Gastrocnemius medialis (tissue), 4 donors: ENCODE measurements around the gene SNX10. TPM values are rescaled to one million over a fixed set of nuclear protein-coding genes. Genes with fewer than 3 reads are reported as not detected.

Experiments used
- ATAC-seq, 2 donors: fragments of 150-250 bp; one replicate each; pipeline ENCODE4 v1.9.1; 2016
- DNase-seq, 2 donors: peaks; one replicate each; pipeline ENCODE4 v3.0.0-alpha.2; 2019
- H3K27ac ChIP-seq, 4 donors: fragments of 200-600 bp; sonication (generic); 1 replicate in 1 of 4; 2 replicates in 3 of 4; pipeline ENCODE4 v1.5.1; 2016 to 2018; ENCODE audit warnings: mild to moderate bottlenecking in 2 of 4, moderate library complexity in 1 of 4
- H3K27me3 ChIP-seq, 3 donors: fragments of 200-600 bp; sonication (generic) in 2 of 3; 1 replicate in 1 of 3; 2 replicates in 2 of 3; pipeline versions ENCODE4 v1.5.1 to v1.6.0; 2016 to 2019; ENCODE audit warnings: mild to moderate bottlenecking in 1 of 3, moderate library complexity in 1 of 3
- H3K36me3 ChIP-seq, 2 donors: fragments of 200-600 bp; sonication (generic) in 1 of 2; one replicate each; pipeline ENCODE4 v1.5.1; 2017 to 2018
- H3K4me1 ChIP-seq, 2 donors: fragments of 200-600 bp; sonication (generic) in 1 of 2; one replicate each; pipeline ENCODE4 v1.5.1; 2016 to 2017; ENCODE audit warnings: mild to moderate bottlenecking in 2 of 2
- H3K4me3 ChIP-seq, 4 donors: fragments of 200-600 bp; sonication (generic) in 3 of 4; 1 replicate in 1 of 4; 2 replicates in 3 of 4; pipeline ENCODE4 v1.5.1; 2016 to 2019; ENCODE audit warnings: mild to moderate bottlenecking in 2 of 4
- H3K9me3 ChIP-seq, 3 donors: fragments of 200-600 bp; sonication (generic) in 2 of 3; 1 replicate in 1 of 3; 2 replicates in 2 of 3; pipeline ENCODE4 v1.5.1; 2016 to 2019
- CTCF ChIP-seq, 5 experiments: fragments of 450-650 bp in 3 of 5; fragments of 200-600 bp in 2 of 5; sonication (generic) in 2 of 5; IDR thresholded peaks in 4 of 5; conservative IDR thresholded peaks in 1 of 5; 1 replicate in 4 of 5; 2 replicates in 1 of 5; pipeline ENCODE4 v1.5.1; 2016 to 2019; ENCODE audit warnings: antibody characterized with exemption in 5 of 5, mild to moderate bottlenecking in 3 of 5, moderate library complexity in 3 of 5
- POLR2A ChIP-seq, 2 donors: fragments of 450-650 bp; IDR thresholded peaks; one replicate each; pipeline ENCODE4 v1.6.1; 2017; ENCODE audit warnings: antibody characterized with exemption in 2 of 2, mild to moderate bottlenecking in 2 of 2, moderate library complexity in 2 of 2
- in situ Hi-C, 4 donors: fragments of 200-750 bp; cut with MboI; loops; one replicate each; pipeline versions ENCODE4 v1.15.0 to v1.8.0; 2017; ENCODE audit warnings: low sequenced_read_pairs in 4 of 4
- intact Hi-C: fragments of 100-400 bp; cut with DNase I; formaldehyde crosslinking; loops from one replicate; pipeline ENCODE4 v1.15.1; 2023; ENCODE audit warnings: low total_unique reads
- total RNA-seq, 4 donors: library from RNA; depleted of rRNA; stranded (reverse); fragments of >200 nt; gene quantifications; one replicate each; pipeline versions ENCODE4 v1.1.0 to v1.2.3, GENCODE V29; 2016

Gene SNX10
- total RNA-seq, 4 donors from 2014 or later, result 1.2 to 1.9 (median 1.3) TPM; not detected in 1

DNA sequence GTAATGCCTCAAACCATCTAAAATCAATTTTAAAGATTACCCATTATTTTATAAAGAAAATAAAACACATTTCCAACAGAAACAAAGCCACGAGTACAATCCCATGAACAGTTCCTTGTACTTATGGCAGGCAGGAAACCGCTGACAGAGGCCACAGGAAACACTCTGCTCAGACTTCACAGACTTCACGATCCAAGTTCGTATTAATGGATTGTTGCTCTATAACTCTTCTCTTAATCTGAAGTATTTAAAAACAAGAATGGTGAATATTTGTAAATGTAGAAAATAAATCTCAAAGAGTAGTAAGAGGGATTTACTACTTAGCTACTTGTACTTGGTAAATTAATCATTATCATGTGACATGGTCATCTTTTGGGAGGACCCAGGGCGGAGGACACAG is 78.3 kb downstream of the SNX10 start:
- ATAC-seq, result no peak
- no peaks in the 10 kb centered on the region for H3K9me3 ChIP-seq
- H3K27ac ChIP-seq, result no peak overlapping the region
- no peak for DNase-seq
- H3K27me3 ChIP-seq, result peaks cover 50 to 54% (median 53%) of the 10 kb centered on the region in 3 donors
- TF ChIP-seq POLR2A (IDR thresholded peaks at IDR 0.05), result no peak
- TF ChIP-seq CTCF (IDR thresholded peaks at IDR 0.05 in 4 of 5, conservative IDR thresholded peaks at IDR 0.05 in 1 of 5), result no peak
- in situ Hi-C loops (loop anchor here in 3 of 4 donors (10.0 to 25.0 kb wide), 3 partner anchors 485 to 983 kb away; partner anchors contain the start of genes HOXA3 (in 1 of the 3) and HOXA7 (in 1 of the 3)), intact Hi-C loops (no loop called here)
- H3K4me1 ChIP-seq, result no peaks in the 10 kb centered on the region
- no peak overlapping the region for H3K4me3 ChIP-seq
- H3K36me3 ChIP-seq, result no peaks in the 10 kb centered on the region

- intact Hi-C loops (no loop called here), in situ Hi-C loops (loop anchor here in 3 of 4 donors (10.0 to 25.0 kb wide), 3 partner anchors 483 to 985 kb away; partner anchors contain the start of genes HOXA3 (in 1 of the 3) and HOXA7 (in 1 of the 3))
These were observed 80.6 kb downstream of the SNX10 start for GRCh38 chr7:26372249-26372648.

GRCh38 chr7:26372704-26373103 is 81.0 kb downstream of the SNX10 start:
- intact Hi-C loops (no loop called here), in situ Hi-C loops (loop anchor here in 3 of 4 donors (10.0 to 25.0 kb wide), 3 partner anchors 482 to 985 kb away; partner anchors contain the start of genes HOXA3 (in 1 of the 3) and HOXA7 (in 1 of the 3))
- Histone ChIP-seq H3K4me1 (peaks cover 3 to 6% of the 10 kb centered on the region in 2 donors), H3K27me3 (peaks cover 75 to 80% (median 80%) of the 10 kb centered on the region in 3 donors), H3K4me3 (no peak overlapping the region), H3K36me3 (no peaks in the 10 kb centered on the region), H3K27ac (no peak overlapping the region), H3K9me3 (no peaks in the 10 kb centered on the region)
- no peak for DNase-seq
- ATAC-seq, result no peak
- TF ChIP-seq CTCF (IDR thresholded peaks at IDR 0.05 in 4 of 5, conservative IDR thresholded peaks at IDR 0.05 in 1 of 5), result no peak
- no peak for TF ChIP-seq POLR2A (IDR thresholded peaks at IDR 0.05)

More at GRCh38 chr7:26372249-26372648, 80.6 kb downstream of the SNX10 start:
- DNase-seq (no peak), ATAC-seq (no peak)
- H3K27me3 ChIP-seq, result peaks cover 73 to 75% (median 75%) of the 10 kb centered on the region in 3 donors
- no peaks in the 10 kb centered on the region for H3K9me3 ChIP-seq
- TF ChIP-seq POLR2A (IDR thresholded peaks at IDR 0.05) (no peak), CTCF (IDR thresholded peaks at IDR 0.05 in 4 of 5, conservative IDR thresholded peaks at IDR 0.05 in 1 of 5) (no peak)
- no peaks in the 10 kb centered on the region for H3K36me3 ChIP-seq
- no peak overlapping the region for H3K4me3 ChIP-seq
- H3K4me1 ChIP-seq, result peaks cover 3 to 6% of the 10 kb centered on the region in 2 donors
- no peak overlapping the region for H3K27ac ChIP-seq

DNA sequence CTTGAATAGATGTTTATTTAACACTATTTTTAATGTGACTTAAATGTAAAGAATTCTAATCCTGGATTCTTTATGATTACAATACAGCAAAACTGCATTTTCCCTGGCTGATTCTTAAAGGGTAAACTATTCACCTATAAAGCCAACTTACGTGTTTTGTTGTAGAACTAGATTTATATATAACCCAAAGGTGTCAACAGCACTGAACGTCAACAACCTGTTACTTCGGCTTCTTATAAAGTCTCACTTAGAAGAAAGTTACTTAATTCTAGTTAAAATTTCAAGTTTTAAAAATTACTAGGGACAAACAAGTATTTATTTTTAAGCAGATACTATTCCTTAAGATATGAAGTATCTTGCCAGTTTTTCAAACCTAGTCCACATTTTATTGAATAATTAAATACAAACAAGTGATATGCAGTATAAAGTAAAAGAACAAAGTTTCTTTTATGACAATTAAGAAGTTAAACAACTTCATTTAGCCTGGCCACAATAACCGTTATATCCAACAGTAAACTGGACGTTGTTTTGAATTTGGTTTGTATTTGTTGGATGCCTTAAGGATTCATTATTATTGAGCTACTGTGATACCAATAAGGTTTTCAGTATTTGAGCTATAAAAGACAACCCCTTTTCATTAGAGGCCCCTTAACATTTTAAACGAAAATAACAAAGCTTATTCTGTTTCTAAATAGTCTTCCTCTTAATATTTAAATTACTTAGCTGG is 83.1 kb downstream of the SNX10 start:
- Histone ChIP-seq H3K4me3 (no peak overlapping the region), H3K27ac (no peak overlapping the region), H3K9me3 (no peaks in the 10 kb centered on the region), H3K36me3 (no peaks in the 10 kb centered on the region), H3K27me3 (peaks cover 92 to 94% (median 93%) of the 10 kb centered on the region in 3 donors), H3K4me1 (peaks cover 3 to 6% of the 10 kb centered on the region in 2 donors)
- TF ChIP-seq CTCF (IDR thresholded peaks at IDR 0.05 in 4 of 5, conservative IDR thresholded peaks at IDR 0.05 in 1 of 5) (no peak), POLR2A (IDR thresholded peaks at IDR 0.05) (no peak)
- intact Hi-C loops (no loop called here), in situ Hi-C loops (loop anchor here in 3 of 4 donors (10.0 to 25.0 kb wide), 3 partner anchors 480 to 988 kb away; partner anchors contain the start of genes HOXA3 (in 1 of the 3) and HOXA7 (in 1 of the 3))
- ATAC-seq (no peak), DNase-seq (no peak)
